Trophoblast cell (in vitro differentiated cells and primary cell): ENCODE data around the gene SNAPC2.
A peak's percentile ranks its signal among the peaks of the same experiment; 100 is the strongest.

Source experiments
- DNase-seq, 2 donors: peaks; one replicate each; pipeline ENCODE4 v3.0.0-alpha.2; 2016
- H2AFZ ChIP-seq: 2 replicates; pipeline ENCODE4 v1.6.1; 2013; ENCODE audit warnings: low read length, moderate library complexity, mild to moderate bottlenecking; ENCODE audit not compliant: insufficient read depth, poor library complexity
- H2AK5ac ChIP-seq: 2 replicates; pipeline ENCODE4 v1.6.1; 2013; ENCODE audit warnings: mild to moderate bottlenecking, low read length
- H2BK120ac ChIP-seq: 2 replicates; pipeline ENCODE4 v1.6.1; 2013; ENCODE audit warnings: low read length, mild to moderate bottlenecking, moderate library complexity; ENCODE audit not compliant: insufficient read depth, poor library complexity
- H2BK12ac ChIP-seq: 2 replicates; pipeline ENCODE4 v1.6.1; 2013; ENCODE audit warnings: mild to moderate bottlenecking, low read length, moderate library complexity
- H2BK5ac ChIP-seq: 2 replicates; pipeline ENCODE4 v1.6.1; 2013; ENCODE audit warnings: low read length, low read depth, moderate library complexity, mild to moderate bottlenecking; ENCODE audit not compliant: poor library complexity
- H3K14ac ChIP-seq: 2 replicates; pipeline ENCODE4 v1.6.1; 2013; ENCODE audit warnings: mild to moderate bottlenecking, low read length
- H3K18ac ChIP-seq: 2 replicates; pipeline ENCODE4 v1.6.1; 2013; ENCODE audit warnings: mild to moderate bottlenecking, low read length
- H3K23ac ChIP-seq: 2 replicates; pipeline ENCODE4 v1.6.1; 2013; ENCODE audit warnings: low read length
- H3K27ac ChIP-seq: 2 replicates; pipeline ENCODE4 v1.5.1; 2013; ENCODE audit warnings: low read depth, mild to moderate bottlenecking, inconsistent platforms, low read length, moderate library complexity
- H3K27me3 ChIP-seq: 2 replicates; pipeline ENCODE4 v1.6.1; 2013; ENCODE audit warnings: inconsistent platforms, mild to moderate bottlenecking, low read length, moderate library complexity; ENCODE audit not compliant: insufficient read depth
- H3K36me3 ChIP-seq, 2 experiments: 1 replicate in 1 of 2; 2 replicates in 1 of 2; pipeline ENCODE4 v1.6.1; 2013; ENCODE audit warnings: low read length in 2 of 2, mild to moderate bottlenecking in 2 of 2, moderate library complexity in 1 of 2; ENCODE audit not compliant: insufficient read depth in 2 of 2, control insufficient read depth in 1 of 2
- H3K4ac ChIP-seq: 2 replicates; pipeline ENCODE4 v1.6.1; 2013; ENCODE audit warnings: low read depth, mild to moderate bottlenecking, low read length, moderate library complexity
- H3K4me1 ChIP-seq, 2 experiments: 1 replicate in 1 of 2; 2 replicates in 1 of 2; pipeline ENCODE4 v1.6.1; 2013; ENCODE audit warnings: low read length in 2 of 2, mild to moderate bottlenecking in 2 of 2, moderate library complexity in 1 of 2; ENCODE audit not compliant: insufficient read depth in 2 of 2, control insufficient read depth in 1 of 2
- H3K4me2 ChIP-seq: 2 replicates; pipeline ENCODE4 v1.6.1; 2013; ENCODE audit warnings: inconsistent platforms, mild to moderate bottlenecking, low read length, moderate library complexity
- H3K4me3 ChIP-seq: 2 replicates; pipeline ENCODE4 v1.5.1; 2013; ENCODE audit warnings: mild to moderate bottlenecking, low read depth, low read length, inconsistent platforms
- H3K79me1 ChIP-seq: one replicate; pipeline ENCODE4 v1.6.1; 2013; ENCODE audit warnings: low read length
- H3K79me2 ChIP-seq: 2 replicates; pipeline ENCODE4 v1.6.1; 2013; ENCODE audit warnings: low read length, mild to moderate bottlenecking; ENCODE audit not compliant: control insufficient read depth, insufficient read depth, poor library complexity
- H3K9ac ChIP-seq: 2 replicates; pipeline ENCODE4 v1.6.1; 2013; ENCODE audit warnings: mild to moderate bottlenecking, low read length
- H3K9me3 ChIP-seq: 2 replicates; pipeline ENCODE4 v1.6.1; 2013; ENCODE audit warnings: low read depth, mild to moderate bottlenecking, control low read depth, inconsistent platforms, low read length; ENCODE audit not compliant: insufficient read depth
- H4K12ac ChIP-seq: 2 replicates; pipeline ENCODE4 v1.6.1; 2013; ENCODE audit warnings: low read depth, mild to moderate bottlenecking, low read length, moderate library complexity
- H4K8ac ChIP-seq: 2 replicates; pipeline ENCODE4 v1.6.1; 2013; ENCODE audit warnings: low read depth, mild to moderate bottlenecking, low read length, moderate library complexity
- H4K91ac ChIP-seq: one replicate; pipeline ENCODE4 v1.6.1; 2013; ENCODE audit warnings: low read depth, mild to moderate bottlenecking, low read length, moderate library complexity
- WGBS: extraction: QIAGEN DNeasy Blood & Tissue Kit; methylation state at CpG from one replicate; pipeline ENCODE4 v1.1.7; 2013; ENCODE audit warnings: missing lambda C conversion rate; ENCODE audit not compliant: insufficient read length, insufficient coverage; ENCODE audit errors: extremely low coverage; 5-methylcytosine and 5-hydroxymethylcytosine counted together

Gene SNAPC2

DNA sequence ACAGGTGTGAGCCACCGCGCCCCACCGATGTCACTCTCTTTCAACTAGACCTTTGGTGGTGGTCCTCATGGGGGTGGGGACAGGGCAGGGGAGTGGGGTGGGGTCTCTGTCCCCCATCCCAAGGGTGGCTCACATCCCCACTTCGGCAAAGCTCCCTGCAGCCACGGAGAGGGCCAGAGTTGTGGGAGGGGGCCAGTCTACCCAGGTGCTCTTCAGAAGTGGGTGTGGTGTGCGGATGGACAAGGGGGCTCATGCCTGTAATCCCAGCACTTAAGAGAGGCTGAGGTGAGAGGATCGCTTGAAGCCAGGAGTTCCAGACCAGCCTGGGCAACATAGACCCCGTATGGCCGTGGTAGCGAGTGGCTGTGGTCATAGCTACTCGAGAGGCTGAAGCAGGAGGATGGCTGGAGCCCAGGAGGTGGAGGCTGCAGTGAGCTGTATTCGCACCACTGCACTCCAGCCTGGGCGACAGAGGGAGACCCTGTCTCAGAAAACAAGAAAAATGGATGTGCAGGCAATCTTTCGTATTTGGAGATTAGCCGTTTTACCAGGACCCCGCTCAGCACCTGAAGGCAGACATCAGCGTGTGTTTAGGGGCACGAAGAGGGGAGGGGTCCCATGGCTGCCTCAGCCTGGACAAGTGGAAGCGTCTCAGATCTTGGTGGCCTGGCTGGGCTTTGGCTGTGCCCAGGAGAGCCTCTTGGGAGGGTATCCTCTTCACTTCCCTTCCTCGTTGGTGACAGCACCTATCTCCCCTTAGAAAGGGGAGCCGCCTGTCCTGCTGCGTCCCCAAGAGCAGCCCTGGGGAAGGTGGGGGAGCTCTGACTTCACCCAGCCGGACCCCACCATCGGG is 4.7 kb upstream of the SNAPC2 start:
- Histone ChIP-seq H3K79me2 (peaks cover 2% of the 10 kb centered on the region), H3K4me1 (peaks cover 16 to 19% of the 10 kb centered on the region in 2 experiments)

GRCh38 chr19:7916103-7916954 is 3.8 kb upstream of the SNAPC2 start:
- no peak overlapping the region for H4K12ac ChIP-seq
- peaks cover 31% of the 10 kb centered on the region for H3K27me3 ChIP-seq
- no CpG with 5 or more reads among the region's 104 CpGs for WGBS
- H2BK120ac ChIP-seq: no peak overlapping the region
- H3K18ac ChIP-seq: no peak overlapping the region
- peak in 1 of 2 donors; percentile 62 for DNase-seq
- H3K79me1 ChIP-seq: peaks cover 2% of the 10 kb centered on the region
- H3K9ac ChIP-seq: no peak overlapping the region
- H3K27ac ChIP-seq: no peak overlapping the region
- no peak overlapping the region for H4K91ac ChIP-seq
- no peak overlapping the region for H2BK12ac ChIP-seq
- peak overlapping the region; percentile 52 for H3K4me2 ChIP-seq
- H3K4ac ChIP-seq: no peak overlapping the region
- no peak overlapping the region for H3K14ac ChIP-seq
- peaks cover 16 to 23% of the 10 kb centered on the region in 2 experiments for H3K4me1 ChIP-seq
- H3K9me3 ChIP-seq: peaks cover 7% of the 10 kb centered on the region
- H3K23ac ChIP-seq: no peak overlapping the region
- H2AFZ ChIP-seq: no peak overlapping the region
- H3K79me2 ChIP-seq: peaks cover 2% of the 10 kb centered on the region
- H4K8ac ChIP-seq: peak overlapping the region; percentile 23
- no peak overlapping the region for H2BK5ac ChIP-seq
- H3K4me3 ChIP-seq: no peak overlapping the region
- no peak overlapping the region for H2AK5ac ChIP-seq
- peaks cover 14 to 20% of the 10 kb centered on the region in 2 experiments for H3K36me3 ChIP-seq

More for the DNA sequence above, 4.7 kb upstream of the SNAPC2 start:
- Histone ChIP-seq H2BK120ac (no peak overlapping the region), H3K79me1 (peaks cover 2% of the 10 kb centered on the region), H2AFZ (no peak overlapping the region), H3K14ac (no peak overlapping the region), H3K4me2 (peak overlapping the region; percentile 52), H3K23ac (no peak overlapping the region), H3K27ac (no peak overlapping the region), H3K9ac (no peak overlapping the region), H3K4ac (no peak overlapping the region), H3K36me3 (peaks cover 22 to 28% of the 10 kb centered on the region in 2 experiments), H4K12ac (no peak overlapping the region), H3K18ac (no peak overlapping the region), H3K9me3 (peaks cover 7% of the 10 kb centered on the region), H2BK5ac (no peak overlapping the region), H2AK5ac (no peak overlapping the region), H2BK12ac (no peak overlapping the region), H3K27me3 (peaks cover 31% of the 10 kb centered on the region), H4K8ac (no peak overlapping the region), H4K91ac (no peak overlapping the region), H3K4me3 (no peak overlapping the region)
- no peak for DNase-seq
- no CpG with 5 or more reads among the region's 24 CpGs for WGBS

DNA sequence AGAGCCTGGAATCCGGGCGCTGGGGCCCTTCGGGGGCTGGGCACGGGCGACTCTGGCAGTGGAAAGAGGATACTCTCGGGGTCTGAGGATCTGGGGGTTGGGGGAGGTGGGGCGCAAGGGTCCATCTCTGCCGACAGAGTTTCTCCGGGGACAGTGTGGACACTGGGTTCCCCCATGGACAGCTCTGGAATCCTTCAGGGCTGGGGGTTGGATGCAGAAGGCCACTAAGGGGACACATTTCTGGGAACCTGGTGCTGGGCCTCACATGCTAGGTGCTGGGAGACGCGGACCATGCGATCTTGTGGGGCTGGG is 3.2 kb upstream of the SNAPC2 start:
- peaks cover 2% of the 10 kb centered on the region for H3K79me2 ChIP-seq
- no peak overlapping the region for H4K91ac ChIP-seq
- peaks cover 31% of the 10 kb centered on the region for H3K27me3 ChIP-seq
- H2AK5ac ChIP-seq: no peak overlapping the region
- no peak overlapping the region for H2BK120ac ChIP-seq
- no peak for DNase-seq
- H3K36me3 ChIP-seq: peaks cover 12 to 18% of the 10 kb centered on the region in 2 experiments
- H2BK5ac ChIP-seq: no peak overlapping the region
- no peak overlapping the region for H3K4me3 ChIP-seq
- H3K27ac ChIP-seq: no peak overlapping the region
- WGBS: no CpG with 5 or more reads among the region's 12 CpGs
- no peak overlapping the region for H3K4ac ChIP-seq
- no peak overlapping the region for H4K12ac ChIP-seq
- H3K9ac ChIP-seq: no peak overlapping the region
- no peak overlapping the region for H3K23ac ChIP-seq
- no peak overlapping the region for H3K18ac ChIP-seq
- H3K4me2 ChIP-seq: peak overlapping the region; percentile 52
- H2AFZ ChIP-seq: no peak overlapping the region
- no peak overlapping the region for H2BK12ac ChIP-seq
- peaks cover 2% of the 10 kb centered on the region for H3K79me1 ChIP-seq
- no peak overlapping the region for H3K14ac ChIP-seq
- no peak overlapping the region for H4K8ac ChIP-seq
- peaks cover 16 to 23% of the 10 kb centered on the region in 2 experiments for H3K4me1 ChIP-seq
- peaks cover 7% of the 10 kb centered on the region for H3K9me3 ChIP-seq

DNA sequence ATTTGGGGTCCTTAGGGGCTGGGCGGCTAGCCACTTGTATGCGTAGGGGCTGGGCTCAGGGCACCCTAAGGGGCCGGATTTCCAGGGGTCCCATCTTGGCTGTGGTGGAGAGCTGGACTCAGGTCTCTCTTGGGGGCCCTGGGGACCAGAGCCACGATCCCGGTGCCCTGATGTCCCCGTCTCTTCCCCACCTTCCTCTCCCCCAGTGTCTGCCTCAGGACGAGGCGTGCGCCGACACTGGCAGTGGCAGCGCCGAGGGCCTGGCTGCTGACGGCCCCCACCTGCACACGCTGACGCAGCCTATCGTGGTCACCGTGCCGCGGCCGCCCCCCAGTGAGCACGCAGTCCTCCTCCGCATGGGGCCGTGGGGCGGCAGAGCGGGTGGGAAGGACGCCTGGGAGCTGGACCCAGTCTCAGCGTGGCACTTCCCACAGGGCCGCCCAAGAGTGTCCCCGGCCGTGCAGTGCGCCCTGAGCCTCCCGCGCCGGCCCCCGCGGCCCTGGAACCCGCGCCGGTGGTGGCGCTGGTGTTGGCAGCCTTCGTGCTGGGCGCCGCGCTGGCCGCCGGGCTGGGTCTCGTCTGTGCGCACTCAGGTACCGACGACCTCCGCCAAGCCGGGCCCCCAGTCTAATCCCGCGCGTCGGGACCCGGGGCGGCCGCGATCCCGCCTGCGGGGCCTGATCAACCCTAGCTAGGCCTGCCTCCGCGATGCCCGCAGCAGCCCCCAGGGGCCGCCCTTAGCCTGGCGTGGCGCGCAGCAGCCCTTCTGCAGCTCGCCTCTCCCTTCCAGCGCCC is 2.7 kb upstream of the SNAPC2 start:
- peaks cover 31% of the 10 kb centered on the region for H3K27me3 ChIP-seq
- peak overlapping the region; percentile 17 for H2AFZ ChIP-seq
- H3K23ac ChIP-seq: no peak overlapping the region

More for the DNA sequence above, 2.7 kb upstream of the SNAPC2 start:
- no peak overlapping the region for H3K4ac ChIP-seq
- peak overlapping the region; percentile 17 for H4K12ac ChIP-seq
- H4K8ac ChIP-seq: peak overlapping the region; percentile 19
- peak overlapping the region; percentile 52 for H3K4me2 ChIP-seq
- H4K91ac ChIP-seq: no peak overlapping the region
- H3K14ac ChIP-seq: no peak overlapping the region
- no peak overlapping the region for H3K27ac ChIP-seq
- peaks cover 2% of the 10 kb centered on the region for H3K79me1 ChIP-seq
- no peak overlapping the region for H2BK12ac ChIP-seq
- H3K18ac ChIP-seq: no peak overlapping the region
- peaks cover 2% of the 10 kb centered on the region for H3K79me2 ChIP-seq
- no CpG with 5 or more reads among the region's 71 CpGs for WGBS
- H2BK5ac ChIP-seq: no peak overlapping the region
- peak; percentile 78 to 84 for DNase-seq
- H3K36me3 ChIP-seq: peaks cover 13 to 19% of the 10 kb centered on the region in 2 experiments
- H2BK120ac ChIP-seq: no peak overlapping the region
- H3K4me3 ChIP-seq: peak overlapping the region; percentile 63
- H2AK5ac ChIP-seq: no peak overlapping the region
- H3K9me3 ChIP-seq: peaks cover 7% of the 10 kb centered on the region
- H3K4me1 ChIP-seq: peaks cover 16 to 23% of the 10 kb centered on the region in 2 experiments
- H3K9ac ChIP-seq: no peak overlapping the region
